SK-N-SH (cell line): Measurements from ENCODE around the gene SON.

ENCODE experiments used
- EP300 ChIP-seq, 2 experiments: IDR thresholded peaks; 2 replicates each; pipeline versions ENCODE4 v1.4.0 to v1.6.1; 2012; ENCODE audit warnings: borderline replicate concordance in 1 of 2, low read depth in 1 of 2, low read length in 1 of 2
- MXI1 ChIP-seq: IDR thresholded peaks from 2 replicates; pipeline ENCODE4 v1.6.1; 2012; ENCODE audit warnings: mild to moderate bottlenecking, low read depth, low read length, improper control_type of control experiment
- POLR2AphosphoS5 ChIP-seq: IDR thresholded peaks from 2 replicates; pipeline ENCODE4 v1.6.1; 2012; ENCODE audit warnings: low read depth, low read length
- REST ChIP-seq: IDR thresholded peaks from 2 replicates; pipeline ENCODE4 v1.6.1; 2012; ENCODE audit warnings: mild to moderate bottlenecking, low read depth, low read length, moderate library complexity
- RFX5 ChIP-seq: IDR thresholded peaks from 2 replicates; pipeline ENCODE4 v1.6.1; 2012; ENCODE audit warnings: mild to moderate bottlenecking, improper control_type of control experiment, low read length
- TAF1 ChIP-seq: IDR thresholded peaks from 2 replicates; pipeline ENCODE4 v1.6.1; 2012; ENCODE audit warnings: low read depth, mild to moderate bottlenecking, low read length, moderate library complexity, borderline replicate concordance
- TCF12 ChIP-seq: IDR thresholded peaks from 2 replicates; pipeline ENCODE4 v1.4.0; 2012
- YY1 ChIP-seq: IDR thresholded peaks from 2 replicates; pipeline ENCODE4 v1.4.0; 2012; ENCODE audit warnings: low read depth, mild to moderate bottlenecking
- ZBTB33 ChIP-seq: IDR thresholded peaks from 2 replicates; pipeline ENCODE4 v1.4.0; 2012; ENCODE audit warnings: low read depth, borderline replicate concordance
- TF ChIP-seq, protein P1 (sequence below): fragments of 200-600 bp; sonication (generic); IDR thresholded peaks from 2 replicates; pipeline ENCODE4 v1.6.1; 2017; ENCODE audit warnings: antibody characterized with exemption, mild to moderate bottlenecking, moderate library complexity
- TF ChIP-seq, protein P2 (sequence below): IDR thresholded peaks from 2 replicates; pipeline ENCODE4 v1.4.0; 2012; ENCODE audit warnings: low read depth

- TF ChIP-seq, protein P1, sequence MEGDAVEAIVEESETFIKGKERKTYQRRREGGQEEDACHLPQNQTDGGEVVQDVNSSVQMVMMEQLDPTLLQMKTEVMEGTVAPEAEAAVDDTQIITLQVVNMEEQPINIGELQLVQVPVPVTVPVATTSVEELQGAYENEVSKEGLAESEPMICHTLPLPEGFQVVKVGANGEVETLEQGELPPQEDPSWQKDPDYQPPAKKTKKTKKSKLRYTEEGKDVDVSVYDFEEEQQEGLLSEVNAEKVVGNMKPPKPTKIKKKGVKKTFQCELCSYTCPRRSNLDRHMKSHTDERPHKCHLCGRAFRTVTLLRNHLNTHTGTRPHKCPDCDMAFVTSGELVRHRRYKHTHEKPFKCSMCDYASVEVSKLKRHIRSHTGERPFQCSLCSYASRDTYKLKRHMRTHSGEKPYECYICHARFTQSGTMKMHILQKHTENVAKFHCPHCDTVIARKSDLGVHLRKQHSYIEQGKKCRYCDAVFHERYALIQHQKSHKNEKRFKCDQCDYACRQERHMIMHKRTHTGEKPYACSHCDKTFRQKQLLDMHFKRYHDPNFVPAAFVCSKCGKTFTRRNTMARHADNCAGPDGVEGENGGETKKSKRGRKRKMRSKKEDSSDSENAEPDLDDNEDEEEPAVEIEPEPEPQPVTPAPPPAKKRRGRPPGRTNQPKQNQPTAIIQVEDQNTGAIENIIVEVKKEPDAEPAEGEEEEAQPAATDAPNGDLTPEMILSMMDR, result no peak
- TF ChIP-seq TCF12 (no peak), REST (no peak), EP300 (IDR thresholded peaks at IDR 0.05; ENCODE audit: borderline replicate concordance in 1 of 2, low read depth in 1 of 2, low read length in 1 of 2) (no peak), TAF1 (no peak), ZBTB33 (no peak), POLR2AphosphoS5 (no peak), RFX5 (no peak), YY1 (no peak), MXI1 (no peak)
- TF ChIP-seq, protein P2, sequence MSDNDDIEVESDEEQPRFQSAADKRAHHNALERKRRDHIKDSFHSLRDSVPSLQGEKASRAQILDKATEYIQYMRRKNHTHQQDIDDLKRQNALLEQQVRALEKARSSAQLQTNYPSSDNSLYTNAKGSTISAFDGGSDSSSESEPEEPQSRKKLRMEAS, result no peak
These were observed 79.4 kb downstream of the SON start for GRCh38 chr21:33622253-33622652.
